ENCODE measurements around the gene RAB3B.

RAB3B gene

DNA sequence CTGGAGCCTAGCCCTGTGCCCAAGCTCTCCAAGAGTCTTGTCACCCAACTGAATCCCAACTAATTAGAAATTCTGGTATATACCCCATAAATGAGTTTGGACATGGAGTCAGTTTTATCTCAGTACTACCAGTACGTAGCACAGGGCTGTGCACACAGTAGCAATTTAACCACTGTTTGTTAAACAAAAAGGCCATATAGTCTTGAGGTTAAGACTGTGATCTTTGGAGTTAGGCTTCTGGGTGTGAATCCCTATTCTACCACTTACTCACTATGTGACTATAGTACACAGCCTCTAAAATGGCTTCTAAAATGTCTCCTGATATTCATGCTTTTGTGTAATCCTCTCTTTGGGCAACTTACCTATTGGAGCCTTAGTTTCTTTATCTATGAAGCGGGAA is 48.2 kb downstream of the RAB3B start:
- no peak for DNase-seq (ENCODE audit: low spot score)
- TF ChIP-seq, protein P1, sequence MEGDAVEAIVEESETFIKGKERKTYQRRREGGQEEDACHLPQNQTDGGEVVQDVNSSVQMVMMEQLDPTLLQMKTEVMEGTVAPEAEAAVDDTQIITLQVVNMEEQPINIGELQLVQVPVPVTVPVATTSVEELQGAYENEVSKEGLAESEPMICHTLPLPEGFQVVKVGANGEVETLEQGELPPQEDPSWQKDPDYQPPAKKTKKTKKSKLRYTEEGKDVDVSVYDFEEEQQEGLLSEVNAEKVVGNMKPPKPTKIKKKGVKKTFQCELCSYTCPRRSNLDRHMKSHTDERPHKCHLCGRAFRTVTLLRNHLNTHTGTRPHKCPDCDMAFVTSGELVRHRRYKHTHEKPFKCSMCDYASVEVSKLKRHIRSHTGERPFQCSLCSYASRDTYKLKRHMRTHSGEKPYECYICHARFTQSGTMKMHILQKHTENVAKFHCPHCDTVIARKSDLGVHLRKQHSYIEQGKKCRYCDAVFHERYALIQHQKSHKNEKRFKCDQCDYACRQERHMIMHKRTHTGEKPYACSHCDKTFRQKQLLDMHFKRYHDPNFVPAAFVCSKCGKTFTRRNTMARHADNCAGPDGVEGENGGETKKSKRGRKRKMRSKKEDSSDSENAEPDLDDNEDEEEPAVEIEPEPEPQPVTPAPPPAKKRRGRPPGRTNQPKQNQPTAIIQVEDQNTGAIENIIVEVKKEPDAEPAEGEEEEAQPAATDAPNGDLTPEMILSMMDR (IDR thresholded peaks at IDR 0.05; ENCODE audit: borderline replicate concordance, control extremely low read depth, extremely low read depth, insufficient read depth, missing control alignments) = no peak
- in situ Hi-C loops (cut with MboI; ENCODE audit: low sequenced_read_pairs, unreplicated experiment) = no loop called here

DNA sequence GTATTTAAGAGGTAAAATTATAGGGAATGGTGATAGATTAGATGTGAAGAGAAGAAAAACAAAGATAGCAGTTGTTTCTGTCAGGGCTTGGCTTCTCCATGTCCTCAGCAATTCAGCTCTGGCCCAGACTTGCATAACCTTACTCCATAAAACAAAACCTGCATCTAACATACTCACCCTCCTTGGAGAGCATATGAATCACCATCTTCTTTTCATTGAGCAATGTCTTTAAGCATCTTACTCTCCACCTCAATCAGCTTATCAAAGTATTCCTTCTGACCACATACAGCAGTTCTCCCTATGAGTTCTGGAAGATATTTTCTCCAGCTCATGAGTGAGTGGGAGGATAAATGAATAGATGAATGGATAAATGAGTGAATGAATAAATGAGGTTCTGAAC is 49.0 kb downstream of the RAB3B start:
- no peak for DNase-seq (ENCODE audit: low spot score)
- TF ChIP-seq, protein P1 (IDR thresholded peaks at IDR 0.05; ENCODE audit: borderline replicate concordance, control extremely low read depth, extremely low read depth, insufficient read depth, missing control alignments) = no peak
- in situ Hi-C loops (cut with MboI; ENCODE audit: low sequenced_read_pairs, unreplicated experiment) = no loop called here

DNA sequence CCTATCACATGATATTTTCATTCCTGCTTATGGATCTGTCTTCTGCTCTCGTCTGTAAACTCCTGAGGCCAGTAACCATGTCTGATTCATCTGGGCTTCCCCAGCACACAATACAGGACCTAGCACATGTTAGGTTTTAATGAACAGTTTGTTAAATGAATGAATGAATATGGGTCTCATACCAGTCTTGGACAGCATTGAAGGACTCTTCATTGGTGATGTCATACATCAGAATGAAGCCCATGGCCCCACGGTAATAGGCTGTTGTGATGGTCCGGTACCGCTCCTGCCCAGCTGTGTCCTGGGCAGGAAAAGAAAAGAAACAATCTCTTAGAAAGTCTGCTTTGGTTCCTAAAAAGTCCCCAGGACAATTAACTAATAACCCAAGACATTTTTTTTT is 53.4 kb downstream of the RAB3B start:
- DNase-seq (ENCODE audit: low spot score) = no peak
- in situ Hi-C loops (cut with MboI; ENCODE audit: low sequenced_read_pairs, unreplicated experiment) = no loop called here
- TF ChIP-seq, protein P1 (IDR thresholded peaks at IDR 0.05; ENCODE audit: borderline replicate concordance, control extremely low read depth, extremely low read depth, insufficient read depth, missing control alignments) = no peak

DNA sequence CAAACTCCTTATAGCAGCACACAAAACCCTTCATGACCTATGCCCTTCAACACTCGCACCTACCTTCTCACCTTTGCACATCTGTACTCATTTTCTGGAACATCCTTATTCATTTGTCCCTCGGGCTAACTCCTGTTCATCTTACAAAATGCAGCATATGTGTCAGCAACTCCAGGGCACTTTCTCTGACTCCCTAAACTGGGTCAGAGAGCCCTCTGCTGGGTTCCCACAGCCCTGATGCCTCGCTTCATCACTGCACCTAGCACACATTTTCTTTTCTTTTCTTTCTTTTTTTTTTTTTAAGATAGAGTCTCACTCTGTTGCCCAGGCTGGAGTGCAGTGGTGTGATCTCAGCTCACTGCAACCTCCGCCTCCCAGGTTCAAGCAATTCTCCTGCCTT is 54.0 kb downstream of the RAB3B start:
- in situ Hi-C loops (cut with MboI; ENCODE audit: low sequenced_read_pairs, unreplicated experiment) = no loop called here
- TF ChIP-seq, protein P1 (IDR thresholded peaks at IDR 0.05; ENCODE audit: borderline replicate concordance, control extremely low read depth, extremely low read depth, insufficient read depth, missing control alignments) = no peak
- DNase-seq (ENCODE audit: low spot score) = no peak

DNA sequence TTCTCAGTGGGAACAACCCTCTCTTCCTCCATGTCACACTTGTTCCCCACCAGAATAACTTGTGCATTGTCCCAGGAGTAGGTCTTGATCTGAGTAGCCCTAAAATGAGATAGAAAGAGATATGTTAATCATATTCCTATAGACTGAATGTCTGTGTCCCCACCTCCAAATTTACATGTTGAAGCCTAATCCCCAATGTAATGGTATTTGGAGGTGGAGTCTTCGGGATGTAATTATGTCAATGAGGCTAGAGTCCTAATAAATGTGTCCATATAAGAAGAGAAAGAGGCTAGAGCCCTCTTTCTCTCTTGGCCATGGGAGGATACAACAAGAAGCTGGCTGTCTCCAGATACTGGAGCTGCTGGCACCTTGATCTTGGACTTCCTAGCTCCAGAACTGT is 57.2 kb downstream of the RAB3B start:
- in situ Hi-C loops (cut with MboI; ENCODE audit: low sequenced_read_pairs, unreplicated experiment) = no loop called here
- TF ChIP-seq, protein P1 (IDR thresholded peaks at IDR 0.05; ENCODE audit: borderline replicate concordance, control extremely low read depth, extremely low read depth, insufficient read depth, missing control alignments) = no peak
- no peak for DNase-seq (ENCODE audit: low spot score)

DNA sequence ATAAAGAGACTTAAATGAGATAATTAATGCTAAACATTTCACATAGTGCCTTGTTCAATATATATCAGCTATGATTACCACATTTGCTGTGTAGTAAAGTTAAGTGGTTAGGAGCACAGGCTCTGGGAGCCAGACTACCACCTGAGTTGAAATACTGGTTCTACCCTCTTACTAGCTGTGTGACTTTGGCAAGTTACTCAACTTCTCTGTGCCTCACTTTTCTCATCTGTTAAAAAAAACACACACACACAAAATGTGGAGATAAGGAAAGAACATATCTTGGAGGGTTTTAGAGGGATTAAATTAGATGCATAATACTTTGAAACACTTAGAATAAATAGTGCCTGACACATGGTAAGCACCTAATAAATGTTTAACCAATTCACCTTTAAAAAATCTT is 60.2 kb downstream of the RAB3B start:
- TF ChIP-seq, protein P1 (IDR thresholded peaks at IDR 0.05; ENCODE audit: borderline replicate concordance, control extremely low read depth, extremely low read depth, insufficient read depth, missing control alignments) = no peak
- in situ Hi-C loops (cut with MboI; ENCODE audit: low sequenced_read_pairs, unreplicated experiment) = no loop called here
- no peak for DNase-seq (ENCODE audit: low spot score)

DNA sequence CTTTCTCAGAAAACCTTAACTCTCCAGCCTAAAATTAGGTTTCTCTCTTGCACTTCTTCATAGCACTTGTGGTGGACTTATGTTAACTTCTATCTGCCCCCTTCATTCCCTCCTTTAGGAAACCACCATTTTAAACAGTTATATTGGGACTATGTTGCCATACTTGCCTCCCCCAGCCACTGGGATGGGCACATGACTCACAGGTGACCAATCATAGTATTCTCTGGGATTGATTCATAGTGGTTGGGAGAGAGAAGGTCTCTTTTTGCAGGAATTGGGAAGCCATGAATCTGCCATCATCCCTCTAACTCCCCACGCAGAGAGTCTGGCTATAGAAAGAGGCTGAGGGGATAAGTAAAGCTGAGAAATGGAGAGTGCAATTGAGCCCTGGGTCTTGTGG is 61.6 kb downstream of the RAB3B start:
- in situ Hi-C loops (cut with MboI; ENCODE audit: low sequenced_read_pairs, unreplicated experiment) = no loop called here
- TF ChIP-seq, protein P1 (IDR thresholded peaks at IDR 0.05; ENCODE audit: borderline replicate concordance, control extremely low read depth, extremely low read depth, insufficient read depth, missing control alignments) = no peak
- DNase-seq (ENCODE audit: low spot score) = no peak
